OCI-LY3 (cell line): ENCODE measurements around the gene PAM16.

Experiments
- CTCF ChIP-seq: fragments of 200-600, 300-600 bp; sonication (generic); IDR thresholded peaks from 2 replicates; pipeline ENCODE4 v1.5.1; 2014; ENCODE audit warnings: antibody characterized with exemption, low read length, low read depth
- EZH2phosphoT487 ChIP-seq: fragments of 200-600 bp; shearing (Covaris generic); IDR thresholded peaks from 2 replicates; pipeline ENCODE4 v1.6.1; 2018; ENCODE audit warnings: antibody characterized with exemption, mixed run types, low read depth

DNA sequence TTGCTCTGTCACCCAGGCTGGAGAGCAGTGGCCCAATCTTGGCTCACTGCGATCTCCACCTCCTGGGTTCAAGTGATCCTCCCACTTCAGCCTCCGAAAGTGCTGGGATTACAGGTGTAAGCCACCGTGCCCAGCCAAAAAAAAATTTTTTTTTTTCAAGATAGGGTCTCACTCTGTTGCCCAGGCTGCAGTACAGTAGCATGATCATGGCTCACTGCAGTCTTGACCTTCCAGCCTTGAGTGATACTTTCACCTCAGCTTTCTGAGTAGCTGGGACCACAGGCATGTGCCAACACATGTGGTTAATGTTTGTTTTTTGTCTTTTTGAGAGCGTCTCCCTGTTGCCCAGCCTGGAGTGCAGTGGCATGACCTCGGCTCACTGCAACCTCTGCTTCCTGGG lies 1.7 kb upstream of the PAM16 start:
- TF ChIP-seq CTCF: no peak
- TF ChIP-seq EZH2phosphoT487: no peak
